Endodermal cell (in vitro differentiated cells): ENCODE results near the gene SPTB. TPM values are rescaled to one million over a fixed set of nuclear protein-coding genes. Genes with fewer than 3 reads are reported as not detected.

ENCODE experiments used
- DNase-seq: peaks from one replicate; pipeline ENCODE4 v3.0.0-alpha.2; 2017
- H3K27ac ChIP-seq: 2 replicates; pipeline ENCODE4 v1.5.1; 2013; ENCODE audit warnings: mild to moderate bottlenecking, low read depth, low read length, moderate library complexity
- H3K27me3 ChIP-seq: 2 replicates; pipeline ENCODE4 v1.6.1; 2013; ENCODE audit warnings: mild to moderate bottlenecking, low read length, moderate library complexity; ENCODE audit not compliant: insufficient read depth, control insufficient read depth, poor library complexity, severe bottlenecking
- H3K36me3 ChIP-seq: 2 replicates; pipeline ENCODE4 v1.7.0; 2013; ENCODE audit warnings: mild to moderate bottlenecking, low read length, moderate library complexity; ENCODE audit not compliant: control insufficient read depth, insufficient read depth
- H3K4me1 ChIP-seq: one replicate; pipeline ENCODE4 v1.7.0; 2013; ENCODE audit warnings: low read length; ENCODE audit not compliant: control insufficient read depth, insufficient read depth
- H3K4me3 ChIP-seq: 2 replicates; pipeline ENCODE4 v1.5.1; 2013; ENCODE audit warnings: mild to moderate bottlenecking, low read length, moderate library complexity
- H3K9ac ChIP-seq: 2 replicates; pipeline ENCODE4 v1.6.1; 2013; ENCODE audit warnings: mild to moderate bottlenecking, low read length, moderate library complexity; ENCODE audit not compliant: poor library complexity, severe bottlenecking; ENCODE audit errors: extremely low read depth
- H3K9me3 ChIP-seq: 2 replicates; pipeline ENCODE4 v1.6.1; 2013; ENCODE audit warnings: mild to moderate bottlenecking, low read length, moderate library complexity; ENCODE audit not compliant: control insufficient read depth
- H3K27ac Mint-ChIP-seq: 2 replicates; pipeline ENCODE4 v1.8.0; 2020; ENCODE audit warnings: mixed read lengths
- H3K27me3 Mint-ChIP-seq: 2 replicates; pipeline ENCODE4 v1.8.0; 2021; ENCODE audit warnings: mild to moderate bottlenecking, mixed read lengths; ENCODE audit not compliant: insufficient read depth
- H3K36me3 Mint-ChIP-seq: 2 replicates; pipeline ENCODE4 v1.8.0; 2020; ENCODE audit warnings: low read depth, mixed read lengths
- H3K4me1 Mint-ChIP-seq: 2 replicates; pipeline ENCODE4 v1.8.0; 2020; ENCODE audit warnings: mixed read lengths
- H3K4me3 Mint-ChIP-seq: 2 replicates; pipeline ENCODE4 v1.8.0; 2020; ENCODE audit warnings: mild to moderate bottlenecking, moderate library complexity, mixed read lengths
- H3K9me3 Mint-ChIP-seq: 2 replicates; pipeline ENCODE4 v1.8.0; 2020; ENCODE audit warnings: mild to moderate bottlenecking, mixed read lengths
- CTCF ChIP-seq: fragments of 200-600 bp; sonication (generic); conservative IDR thresholded peaks from 2 replicates; pipeline ENCODE4 v1.5.0; 2021; ENCODE audit warnings: antibody characterized with exemption, mild to moderate bottlenecking
- WGBS, 2 experiments: methylation state at CpG; one replicate each; pipeline versions ENCODE4 v1.1.5 to v1.1.7; 2013; ENCODE audit warnings: missing lambda C conversion rate in 2 of 2, mixed read lengths in 1 of 2; ENCODE audit not compliant: insufficient coverage in 1 of 2, insufficient read length in 1 of 2; 5-methylcytosine and 5-hydroxymethylcytosine counted together
- total RNA-seq, 2 donors: library from RNA; stranded (reverse); fragmentation: NEBNext Ultra II Directional in 1 of 2; extraction: Animal tissue kit (Norgen Biotek cat#: 25700) in 1 of 2; gene quantifications; 2 replicates in 1 of 2; 3 replicates in 1 of 2; pipeline ENCODE4 v1.2.1, GENCODE V29; 2021

SPTB gene
- total RNA-seq, 2 donors from 2014 or later, result 0.77 to 1.4 TPM

- Histone ChIP-seq H3K27me3 (peaks cover 89% of the 10 kb centered on the region), H3K9ac (no peak overlapping the region), H3K4me3 (no peak overlapping the region), H3K4me1 (no peaks in the 10 kb centered on the region), H3K9me3 (no peaks in the 10 kb centered on the region), H3K36me3 (no peaks in the 10 kb centered on the region), H3K27ac (no peak overlapping the region)
- H3K36me3 Mint-ChIP-seq, result no peaks in the 10 kb centered on the region
- peaks cover 5% of the 10 kb centered on the region for H3K4me1 Mint-ChIP-seq
- WGBS, 2 experiments, result 90 to 93% methylated on average over 4 of the region's 4 CpGs
- no peak overlapping the region for H3K4me3 Mint-ChIP-seq
- H3K27me3 Mint-ChIP-seq, result peaks cover 77% of the 10 kb centered on the region
- H3K27ac Mint-ChIP-seq, result no peak overlapping the region
- no peaks in the 10 kb centered on the region for H3K9me3 Mint-ChIP-seq
- no peak for TF ChIP-seq CTCF
- DNase-seq, result no peak
Observed at GRCh38 chr14:64877846-64878245, 1.9 kb downstream of the SPTB start.

- Histone ChIP-seq H3K9me3 (no peaks in the 10 kb centered on the region), H3K36me3 (no peaks in the 10 kb centered on the region), H3K27me3 (peaks cover 70% of the 10 kb centered on the region), H3K4me1 (no peaks in the 10 kb centered on the region), H3K9ac (no peak overlapping the region), H3K27ac (no peak overlapping the region), H3K4me3 (no peak overlapping the region)
- Mint-ChIP-seq H3K4me1 (peaks cover 2% of the 10 kb centered on the region), H3K36me3 (no peaks in the 10 kb centered on the region), H3K27me3 (peaks cover 65% of the 10 kb centered on the region), H3K27ac (no peak overlapping the region), H3K9me3 (no peaks in the 10 kb centered on the region), H3K4me3 (no peak overlapping the region)
- TF ChIP-seq CTCF, result no peak
- no peak for DNase-seq
- 89 to 97% methylated on average over 2 to 4 of the region's 4 CpGs for WGBS, 2 experiments
Observed at GRCh38 chr14:64875350-64875749, 4.4 kb downstream of the SPTB start.

- Mint-ChIP-seq H3K27me3 (peaks cover 64% of the 10 kb centered on the region), H3K27ac (no peak overlapping the region), H3K4me3 (no peak overlapping the region), H3K9me3 (no peaks in the 10 kb centered on the region), H3K36me3 (no peaks in the 10 kb centered on the region), H3K4me1 (no peaks in the 10 kb centered on the region)
- Histone ChIP-seq H3K4me1 (no peaks in the 10 kb centered on the region), H3K27ac (no peak overlapping the region), H3K36me3 (no peaks in the 10 kb centered on the region), H3K9ac (no peak overlapping the region), H3K9me3 (no peaks in the 10 kb centered on the region), H3K4me3 (no peak overlapping the region), H3K27me3 (peaks cover 60% of the 10 kb centered on the region)
- no peak for TF ChIP-seq CTCF
- DNase-seq, result no peak
- 61 to 100% methylated on average over 1 to 3 of the region's 3 CpGs for WGBS, 2 experiments
Observed at GRCh38 chr14:64873506-64874219, 6.0 kb downstream of the SPTB start.
